DOHH2 (cell line): Measurements from ENCODE around the gene PELI2.

ENCODE experiments used
- EZH2phosphoT487 ChIP-seq: fragments of 200-600 bp; sonication (generic); IDR thresholded peaks from 2 replicates; pipeline ENCODE4 v1.6.1; 2017; ENCODE audit warnings: borderline replicate concordance, mild to moderate bottlenecking, antibody characterized with exemption, low read length, moderate library complexity, mixed read lengths
- TF ChIP-seq, protein P1 (sequence below): fragments of 200-600 bp; sonication (generic); IDR thresholded peaks from one replicate; pipeline ENCODE4 v1.5.1; 2014; ENCODE audit warnings: antibody characterized with exemption, mild to moderate bottlenecking, low read depth, low read length; ENCODE audit not compliant: poor library complexity, severe bottlenecking

DNA sequence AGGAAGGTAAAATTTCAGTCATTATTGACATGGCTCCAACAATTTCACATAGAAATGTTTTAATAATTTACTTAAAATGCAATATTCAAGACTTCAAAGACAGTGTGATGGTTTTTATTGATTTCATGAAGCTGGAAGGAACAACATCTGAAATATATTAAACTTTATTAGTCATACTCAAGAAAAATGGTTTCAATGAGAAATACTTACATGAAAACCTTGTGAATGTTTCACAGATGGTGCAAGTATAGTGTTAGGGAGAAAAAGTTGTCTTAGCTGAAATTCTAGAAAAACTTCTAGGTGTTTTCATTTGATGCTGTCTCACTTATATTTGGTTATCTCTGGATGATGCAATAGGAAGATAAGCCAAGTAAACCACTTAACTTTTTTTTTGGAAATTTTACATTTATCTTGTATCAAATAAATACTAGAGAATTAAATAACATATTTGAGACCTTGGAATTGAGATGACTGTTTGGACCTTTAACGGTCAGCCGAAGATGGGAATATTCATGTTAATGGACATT lies 65.5 kb downstream of the PELI2 start:
- TF ChIP-seq, protein P1, sequence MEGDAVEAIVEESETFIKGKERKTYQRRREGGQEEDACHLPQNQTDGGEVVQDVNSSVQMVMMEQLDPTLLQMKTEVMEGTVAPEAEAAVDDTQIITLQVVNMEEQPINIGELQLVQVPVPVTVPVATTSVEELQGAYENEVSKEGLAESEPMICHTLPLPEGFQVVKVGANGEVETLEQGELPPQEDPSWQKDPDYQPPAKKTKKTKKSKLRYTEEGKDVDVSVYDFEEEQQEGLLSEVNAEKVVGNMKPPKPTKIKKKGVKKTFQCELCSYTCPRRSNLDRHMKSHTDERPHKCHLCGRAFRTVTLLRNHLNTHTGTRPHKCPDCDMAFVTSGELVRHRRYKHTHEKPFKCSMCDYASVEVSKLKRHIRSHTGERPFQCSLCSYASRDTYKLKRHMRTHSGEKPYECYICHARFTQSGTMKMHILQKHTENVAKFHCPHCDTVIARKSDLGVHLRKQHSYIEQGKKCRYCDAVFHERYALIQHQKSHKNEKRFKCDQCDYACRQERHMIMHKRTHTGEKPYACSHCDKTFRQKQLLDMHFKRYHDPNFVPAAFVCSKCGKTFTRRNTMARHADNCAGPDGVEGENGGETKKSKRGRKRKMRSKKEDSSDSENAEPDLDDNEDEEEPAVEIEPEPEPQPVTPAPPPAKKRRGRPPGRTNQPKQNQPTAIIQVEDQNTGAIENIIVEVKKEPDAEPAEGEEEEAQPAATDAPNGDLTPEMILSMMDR: no peak
- no peak for TF ChIP-seq EZH2phosphoT487
